ENCODE results near the gene ZNF382.
"Not testable (repeated sequence)": the region's sequence is repeated elsewhere in the genome, so short reads cannot be mapped to it uniquely, and the experiment has no call there.

ZNF382 gene

GRCh38 chr19:36605101-36605876, at the start of gene ZNF382:
Gene ZNF382, plus strand, starts transcription at chr19:36605313. Its CDS starts 4,602 bp downstream, at chr19:36609915.
- DNase-seq, result peak; percentile 56 to 70

- no peak for DNase-seq
These were observed 40.7 kb upstream of the ZNF382 start for GRCh38 chr19:36564391-36564790.

GRCh38 chr19:36572593-36573019, 32.5 kb upstream of the ZNF382 start:
- DNase-seq, result no peak

GRCh38 chr19:36573020-36573894, 31.9 kb upstream of the ZNF382 start, which contains the start of gene ZNF529:
Gene ZNF529, minus strand, starts transcription at chr19:36573292. Its CDS starts 946 bp downstream, at chr19:36572346.
- DNase-seq, result peak; percentile 63 to 88

- DNase-seq, result no peak
These were observed 31.0 kb upstream of the ZNF382 start for GRCh38 chr19:36573895-36574720.

GRCh38 chr19:36574741-36575140, 30.4 kb upstream of the ZNF382 start:
- no peak for DNase-seq

- DNase-seq, result no peak
These were observed 27.7 kb upstream of the ZNF382 start for GRCh38 chr19:36577271-36577996.

- DNase-seq, result no peak
These were observed 25.9 kb upstream of the ZNF382 start for GRCh38 chr19:36579255-36579654.

GRCh38 chr19:36602681-36603080, 2.4 kb upstream of the ZNF382 start:
- not testable (repeated sequence) for DNase-seq

GRCh38 chr19:36604656-36605100, 435 bp upstream of the ZNF382 start:
- peak; percentile 34 to 57 for DNase-seq

GRCh38 chr19:36605877-36606478, 865 bp downstream of the ZNF382 start:
- no peak for DNase-seq

GRCh38 chr19:36627057-36627456, 21.9 kb downstream of the ZNF382 start:
- no peak for DNase-seq

GRCh38 chr19:36635342-36635741, 30.2 kb downstream of the ZNF382 start:
- DNase-seq, result no peak

- no peak for DNase-seq
These were observed 33.9 kb downstream of the ZNF382 start for GRCh38 chr19:36638862-36639510.

GRCh38 chr19:36646746-36647145, 41.6 kb downstream of the ZNF382 start:
- no peak for DNase-seq

- peak in 1 of 2 experiments; percentile 57 for DNase-seq
These were observed 47.8 kb downstream of the ZNF382 start for GRCh38 chr19:36652958-36653357.

GRCh38 chr19:36665832-36666231, 60.7 kb downstream of the ZNF382 start:
- no peak for DNase-seq

GRCh38 chr19:36668646-36669045, 63.5 kb downstream of the ZNF382 start:
- DNase-seq, result no peak

- no peak for DNase-seq
These were observed 67.3 kb downstream of the ZNF382 start for GRCh38 chr19:36672368-36672767.

GRCh38 chr19:36674201-36674600, 69.1 kb downstream of the ZNF382 start:
- DNase-seq, result no peak

- DNase-seq, result no peak
These were observed 74.3 kb downstream of the ZNF382 start for GRCh38 chr19:36679455-36679854.
